Endodermal cell (in vitro differentiated cells): ENCODE measurements around the gene NAV2. TPM values are rescaled to one million over a fixed set of nuclear protein-coding genes. Genes with fewer than 3 reads are reported as not detected.

Experiments used
- DNase-seq: peaks from one replicate; pipeline ENCODE4 v3.0.0-alpha.2; 2017
- H3K27ac ChIP-seq: 2 replicates; pipeline ENCODE4 v1.5.1; 2013; ENCODE audit warnings: mild to moderate bottlenecking, low read depth, low read length, moderate library complexity
- H3K27me3 ChIP-seq: 2 replicates; pipeline ENCODE4 v1.6.1; 2013; ENCODE audit warnings: mild to moderate bottlenecking, low read length, moderate library complexity; ENCODE audit not compliant: insufficient read depth, control insufficient read depth, poor library complexity, severe bottlenecking
- H3K36me3 ChIP-seq: 2 replicates; pipeline ENCODE4 v1.7.0; 2013; ENCODE audit warnings: mild to moderate bottlenecking, low read length, moderate library complexity; ENCODE audit not compliant: control insufficient read depth, insufficient read depth
- H3K4me1 ChIP-seq: one replicate; pipeline ENCODE4 v1.7.0; 2013; ENCODE audit warnings: low read length; ENCODE audit not compliant: control insufficient read depth, insufficient read depth
- H3K4me3 ChIP-seq: 2 replicates; pipeline ENCODE4 v1.5.1; 2013; ENCODE audit warnings: mild to moderate bottlenecking, low read length, moderate library complexity
- H3K9ac ChIP-seq: 2 replicates; pipeline ENCODE4 v1.6.1; 2013; ENCODE audit warnings: mild to moderate bottlenecking, low read length, moderate library complexity; ENCODE audit not compliant: poor library complexity, severe bottlenecking; ENCODE audit errors: extremely low read depth
- H3K9me3 ChIP-seq: 2 replicates; pipeline ENCODE4 v1.6.1; 2013; ENCODE audit warnings: mild to moderate bottlenecking, low read length, moderate library complexity; ENCODE audit not compliant: control insufficient read depth
- H3K27ac Mint-ChIP-seq: 2 replicates; pipeline ENCODE4 v1.8.0; 2020; ENCODE audit warnings: mixed read lengths
- H3K27me3 Mint-ChIP-seq: 2 replicates; pipeline ENCODE4 v1.8.0; 2021; ENCODE audit warnings: mild to moderate bottlenecking, mixed read lengths; ENCODE audit not compliant: insufficient read depth
- H3K36me3 Mint-ChIP-seq: 2 replicates; pipeline ENCODE4 v1.8.0; 2020; ENCODE audit warnings: low read depth, mixed read lengths
- H3K4me1 Mint-ChIP-seq: 2 replicates; pipeline ENCODE4 v1.8.0; 2020; ENCODE audit warnings: mixed read lengths
- H3K4me3 Mint-ChIP-seq: 2 replicates; pipeline ENCODE4 v1.8.0; 2020; ENCODE audit warnings: mild to moderate bottlenecking, moderate library complexity, mixed read lengths
- H3K9me3 Mint-ChIP-seq: 2 replicates; pipeline ENCODE4 v1.8.0; 2020; ENCODE audit warnings: mild to moderate bottlenecking, mixed read lengths
- WGBS, 2 experiments: methylation state at CpG; one replicate each; pipeline versions ENCODE4 v1.1.5 to v1.1.7; 2013; ENCODE audit warnings: missing lambda C conversion rate in 2 of 2, mixed read lengths in 1 of 2; ENCODE audit not compliant: insufficient coverage in 1 of 2, insufficient read length in 1 of 2; 5-methylcytosine and 5-hydroxymethylcytosine counted together
- total RNA-seq, 2 donors: library from RNA; stranded (reverse); fragmentation: NEBNext Ultra II Directional in 1 of 2; extraction: Animal tissue kit (Norgen Biotek cat#: 25700) in 1 of 2; gene quantifications; 2 replicates in 1 of 2; 3 replicates in 1 of 2; pipeline ENCODE4 v1.2.1, GENCODE V29; 2021
- TF ChIP-seq, protein P1 (sequence below): fragments of 200-600 bp; sonication (generic); conservative IDR thresholded peaks from 2 replicates; pipeline ENCODE4 v1.5.0; 2021; ENCODE audit warnings: antibody characterized with exemption, mild to moderate bottlenecking

The NAV2 gene
- total RNA-seq, 2 donors from 2014 or later: 37.1 to 42.4 TPM

DNA sequence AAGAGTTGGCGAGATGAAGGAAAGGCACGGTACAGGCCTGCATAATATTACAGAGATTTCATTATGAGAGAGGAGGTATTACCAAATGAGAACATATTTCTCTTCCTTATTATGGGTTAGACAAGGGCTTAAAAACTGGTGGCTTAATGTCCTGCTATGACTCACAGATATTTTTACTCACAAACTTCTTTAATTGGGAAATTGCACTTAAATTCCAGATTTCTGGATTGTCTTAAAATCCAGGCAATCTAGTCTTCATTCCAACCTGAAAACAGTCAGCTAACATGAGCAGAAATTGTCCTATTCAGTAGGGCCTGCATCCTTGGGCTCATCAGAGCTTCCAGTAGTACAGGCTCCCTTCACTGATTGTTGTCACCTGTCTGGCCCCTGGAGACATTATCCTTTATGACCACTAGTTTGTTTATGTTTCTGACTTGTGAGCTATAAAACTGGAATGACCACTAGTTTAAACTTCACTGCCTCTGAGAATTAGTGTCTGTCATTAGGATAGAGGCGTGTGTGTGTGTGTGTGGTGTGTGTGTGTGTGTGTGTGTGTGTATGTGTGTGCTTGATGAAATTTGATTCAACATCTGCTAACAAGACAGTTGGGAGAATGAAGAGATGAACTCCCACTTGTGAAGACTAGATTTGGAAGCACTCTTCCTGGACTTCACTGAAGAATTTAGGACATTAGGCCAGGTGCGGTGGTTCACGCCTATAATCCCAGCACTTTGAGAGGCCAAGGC, 422.5 kb downstream of the NAV2 start:
- 84 to 92% methylated on average over 3 to 5 of the region's 5 CpGs for WGBS, 2 experiments
- Mint-ChIP-seq H3K9me3 (no peaks in the 10 kb centered on the region), H3K36me3 (no peaks in the 10 kb centered on the region), H3K27ac (no peak overlapping the region), H3K27me3 (peaks cover 62% of the 10 kb centered on the region), H3K4me3 (no peak overlapping the region), H3K4me1 (no peaks in the 10 kb centered on the region)
- H3K4me3 ChIP-seq: no peak overlapping the region
- no peak overlapping the region for H3K27ac ChIP-seq
- no peak for DNase-seq
- peaks cover 8% of the 10 kb centered on the region for H3K27me3 ChIP-seq
- no peaks in the 10 kb centered on the region for H3K4me1 ChIP-seq
- H3K9ac ChIP-seq: no peak overlapping the region
- TF ChIP-seq, protein P1, sequence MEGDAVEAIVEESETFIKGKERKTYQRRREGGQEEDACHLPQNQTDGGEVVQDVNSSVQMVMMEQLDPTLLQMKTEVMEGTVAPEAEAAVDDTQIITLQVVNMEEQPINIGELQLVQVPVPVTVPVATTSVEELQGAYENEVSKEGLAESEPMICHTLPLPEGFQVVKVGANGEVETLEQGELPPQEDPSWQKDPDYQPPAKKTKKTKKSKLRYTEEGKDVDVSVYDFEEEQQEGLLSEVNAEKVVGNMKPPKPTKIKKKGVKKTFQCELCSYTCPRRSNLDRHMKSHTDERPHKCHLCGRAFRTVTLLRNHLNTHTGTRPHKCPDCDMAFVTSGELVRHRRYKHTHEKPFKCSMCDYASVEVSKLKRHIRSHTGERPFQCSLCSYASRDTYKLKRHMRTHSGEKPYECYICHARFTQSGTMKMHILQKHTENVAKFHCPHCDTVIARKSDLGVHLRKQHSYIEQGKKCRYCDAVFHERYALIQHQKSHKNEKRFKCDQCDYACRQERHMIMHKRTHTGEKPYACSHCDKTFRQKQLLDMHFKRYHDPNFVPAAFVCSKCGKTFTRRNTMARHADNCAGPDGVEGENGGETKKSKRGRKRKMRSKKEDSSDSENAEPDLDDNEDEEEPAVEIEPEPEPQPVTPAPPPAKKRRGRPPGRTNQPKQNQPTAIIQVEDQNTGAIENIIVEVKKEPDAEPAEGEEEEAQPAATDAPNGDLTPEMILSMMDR: no peak
- H3K9me3 ChIP-seq: no peaks in the 10 kb centered on the region
- no peaks in the 10 kb centered on the region for H3K36me3 ChIP-seq

DNA sequence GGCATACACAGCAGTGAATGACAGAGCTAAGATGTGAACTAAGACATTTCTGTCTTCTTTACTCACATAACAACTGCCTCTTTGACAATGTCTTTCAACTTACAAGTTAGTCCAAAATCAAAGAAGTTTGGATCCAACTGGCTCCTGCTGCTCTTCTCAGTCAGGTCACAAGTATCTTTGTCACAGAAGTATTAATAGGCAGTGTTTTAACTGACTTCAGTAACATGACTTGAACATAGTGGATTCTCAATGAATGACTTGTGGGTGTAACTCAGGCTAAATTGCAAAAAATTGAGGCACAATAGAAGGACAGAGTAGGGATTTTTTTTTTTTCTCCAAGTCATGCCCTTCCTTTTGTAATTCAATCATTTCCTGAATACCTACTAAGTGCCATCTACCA, 425.0 kb downstream of the NAV2 start:
- no peak overlapping the region for H3K27ac Mint-ChIP-seq
- Histone ChIP-seq H3K4me1 (no peaks in the 10 kb centered on the region), H3K27me3 (peaks cover 8% of the 10 kb centered on the region), H3K4me3 (no peak overlapping the region), H3K27ac (no peak overlapping the region), H3K9ac (no peak overlapping the region), H3K36me3 (no peaks in the 10 kb centered on the region), H3K9me3 (peaks cover 5% of the 10 kb centered on the region)
- H3K9me3 Mint-ChIP-seq: peaks cover 7% of the 10 kb centered on the region
- no peaks in the 10 kb centered on the region for H3K36me3 Mint-ChIP-seq
- H3K4me3 Mint-ChIP-seq: no peak overlapping the region
- no peaks in the 10 kb centered on the region for H3K4me1 Mint-ChIP-seq
- no peak for DNase-seq
- H3K27me3 Mint-ChIP-seq: peaks cover 45% of the 10 kb centered on the region
- TF ChIP-seq, protein P1: no peak

DNA sequence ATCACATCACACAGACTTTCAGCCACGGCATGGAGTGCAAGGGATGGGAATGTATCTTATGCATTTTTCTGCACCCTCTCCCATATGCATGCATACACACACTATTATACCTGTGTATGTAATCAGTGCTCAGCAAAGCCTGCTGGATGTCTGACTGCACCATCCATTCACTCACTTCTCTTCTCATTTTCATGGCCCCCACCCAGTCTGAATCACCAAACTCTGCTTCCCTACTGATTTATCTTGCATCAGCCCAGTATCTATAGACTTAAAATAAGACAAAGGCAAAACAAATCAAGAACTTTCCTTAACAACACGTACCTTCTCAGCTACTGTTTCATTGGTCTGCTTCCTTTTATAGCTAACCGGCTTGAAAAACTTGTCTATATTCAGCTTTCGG, 426.1 kb downstream of the NAV2 start:
- H3K27ac ChIP-seq: no peak overlapping the region
- no peaks in the 10 kb centered on the region for H3K4me1 ChIP-seq
- no peaks in the 10 kb centered on the region for H3K36me3 ChIP-seq
- DNase-seq: no peak
- H3K27me3 ChIP-seq: peaks cover 4% of the 10 kb centered on the region
- peaks cover 40% of the 10 kb centered on the region for H3K27me3 Mint-ChIP-seq
- peaks cover 7% of the 10 kb centered on the region for H3K9me3 Mint-ChIP-seq
- H3K36me3 Mint-ChIP-seq: no peaks in the 10 kb centered on the region
- H3K27ac Mint-ChIP-seq: no peak overlapping the region
- WGBS, 2 experiments: 91 to 100% methylated on average over 2 to 4 of the region's 4 CpGs
- H3K9ac ChIP-seq: no peak overlapping the region
- peaks cover 5% of the 10 kb centered on the region for H3K9me3 ChIP-seq
- no peak overlapping the region for H3K4me3 Mint-ChIP-seq
- no peak overlapping the region for H3K4me3 ChIP-seq
- no peaks in the 10 kb centered on the region for H3K4me1 Mint-ChIP-seq
- TF ChIP-seq, protein P1: no peak
